ENCODE measurements around the gene SMYD3.

DNA sequence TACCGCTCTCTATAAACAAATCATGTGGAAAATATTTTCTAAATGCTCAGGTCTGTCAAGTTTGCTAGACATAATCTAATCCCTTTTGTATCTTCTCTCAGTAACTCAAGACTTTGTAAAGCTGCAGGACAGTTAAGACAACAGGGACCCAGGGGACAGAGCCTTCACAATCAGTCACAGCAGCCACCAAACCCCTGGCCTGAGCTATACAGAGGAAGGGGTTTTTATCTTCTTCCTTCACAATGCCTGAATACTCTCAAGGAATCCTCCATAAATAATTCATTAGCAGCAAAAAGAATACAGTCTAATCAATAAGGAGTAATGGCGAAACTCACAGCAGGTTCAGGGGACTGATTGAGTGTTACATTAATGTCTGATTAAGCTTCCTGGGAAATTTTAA, 368.3 kb downstream of the SMYD3 start:
- TF ChIP-seq, protein P1, sequence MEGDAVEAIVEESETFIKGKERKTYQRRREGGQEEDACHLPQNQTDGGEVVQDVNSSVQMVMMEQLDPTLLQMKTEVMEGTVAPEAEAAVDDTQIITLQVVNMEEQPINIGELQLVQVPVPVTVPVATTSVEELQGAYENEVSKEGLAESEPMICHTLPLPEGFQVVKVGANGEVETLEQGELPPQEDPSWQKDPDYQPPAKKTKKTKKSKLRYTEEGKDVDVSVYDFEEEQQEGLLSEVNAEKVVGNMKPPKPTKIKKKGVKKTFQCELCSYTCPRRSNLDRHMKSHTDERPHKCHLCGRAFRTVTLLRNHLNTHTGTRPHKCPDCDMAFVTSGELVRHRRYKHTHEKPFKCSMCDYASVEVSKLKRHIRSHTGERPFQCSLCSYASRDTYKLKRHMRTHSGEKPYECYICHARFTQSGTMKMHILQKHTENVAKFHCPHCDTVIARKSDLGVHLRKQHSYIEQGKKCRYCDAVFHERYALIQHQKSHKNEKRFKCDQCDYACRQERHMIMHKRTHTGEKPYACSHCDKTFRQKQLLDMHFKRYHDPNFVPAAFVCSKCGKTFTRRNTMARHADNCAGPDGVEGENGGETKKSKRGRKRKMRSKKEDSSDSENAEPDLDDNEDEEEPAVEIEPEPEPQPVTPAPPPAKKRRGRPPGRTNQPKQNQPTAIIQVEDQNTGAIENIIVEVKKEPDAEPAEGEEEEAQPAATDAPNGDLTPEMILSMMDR (IDR thresholded peaks at IDR 0.05; ENCODE audit: insufficient read depth, low read length, poor library complexity, severe bottlenecking), result no peak
- TF ChIP-seq EZH2phosphoT487 (conservative IDR thresholded peaks at IDR 0.05; ENCODE audit: low read length), result no peak
